GM12872 (cell line): ENCODE data around the gene HDHD5.

Experiments used
- TF ChIP-seq, protein P1 (sequence below): IDR thresholded peaks from 3 replicates; pipeline ENCODE4 v1.5.1; 2011; ENCODE audit warnings: low read depth, mild to moderate bottlenecking, low read length, moderate library complexity; ENCODE audit not compliant: insufficient read depth

The HDHD5 gene

DNA sequence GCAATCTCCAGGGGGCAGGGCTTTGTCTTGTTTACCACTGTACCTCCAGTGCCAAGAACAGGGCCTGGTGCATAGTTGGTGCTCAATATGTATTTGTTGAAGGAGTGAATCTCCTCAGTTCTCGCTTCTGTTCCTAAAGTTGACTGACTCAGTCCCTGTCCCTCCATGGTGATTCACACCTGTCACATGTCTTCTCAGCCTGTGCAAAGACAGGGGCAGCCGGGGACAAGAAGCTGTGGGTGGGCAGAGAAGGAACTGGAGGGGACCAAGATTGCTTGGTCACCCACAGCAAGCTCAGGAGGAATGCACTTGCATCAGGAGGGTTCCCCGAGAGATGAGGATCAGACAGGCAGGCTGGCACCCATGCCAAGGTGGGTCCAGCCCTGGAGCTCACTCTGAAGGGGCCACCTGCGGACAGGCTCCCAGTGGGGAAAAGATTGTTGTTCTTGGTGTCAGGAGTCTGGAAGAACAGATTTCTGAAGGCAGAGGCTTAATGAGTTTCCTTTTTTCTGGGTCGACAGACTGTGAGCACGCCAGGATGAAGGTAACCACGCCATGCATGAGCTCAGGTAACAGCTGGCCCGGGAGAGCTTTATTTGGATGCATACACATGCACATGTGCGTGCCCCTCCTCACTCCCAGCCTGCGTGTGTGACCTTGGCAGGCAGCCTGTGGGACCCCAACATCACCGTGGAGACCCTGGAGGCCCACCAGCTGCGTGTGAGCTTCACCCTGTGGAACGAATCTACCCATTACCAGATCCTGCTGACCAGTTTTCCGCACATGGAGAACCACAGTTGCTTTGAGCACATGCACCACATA lies 57.4 kb downstream of the HDHD5 start:
- TF ChIP-seq, protein P1, sequence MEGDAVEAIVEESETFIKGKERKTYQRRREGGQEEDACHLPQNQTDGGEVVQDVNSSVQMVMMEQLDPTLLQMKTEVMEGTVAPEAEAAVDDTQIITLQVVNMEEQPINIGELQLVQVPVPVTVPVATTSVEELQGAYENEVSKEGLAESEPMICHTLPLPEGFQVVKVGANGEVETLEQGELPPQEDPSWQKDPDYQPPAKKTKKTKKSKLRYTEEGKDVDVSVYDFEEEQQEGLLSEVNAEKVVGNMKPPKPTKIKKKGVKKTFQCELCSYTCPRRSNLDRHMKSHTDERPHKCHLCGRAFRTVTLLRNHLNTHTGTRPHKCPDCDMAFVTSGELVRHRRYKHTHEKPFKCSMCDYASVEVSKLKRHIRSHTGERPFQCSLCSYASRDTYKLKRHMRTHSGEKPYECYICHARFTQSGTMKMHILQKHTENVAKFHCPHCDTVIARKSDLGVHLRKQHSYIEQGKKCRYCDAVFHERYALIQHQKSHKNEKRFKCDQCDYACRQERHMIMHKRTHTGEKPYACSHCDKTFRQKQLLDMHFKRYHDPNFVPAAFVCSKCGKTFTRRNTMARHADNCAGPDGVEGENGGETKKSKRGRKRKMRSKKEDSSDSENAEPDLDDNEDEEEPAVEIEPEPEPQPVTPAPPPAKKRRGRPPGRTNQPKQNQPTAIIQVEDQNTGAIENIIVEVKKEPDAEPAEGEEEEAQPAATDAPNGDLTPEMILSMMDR: no peak

DNA sequence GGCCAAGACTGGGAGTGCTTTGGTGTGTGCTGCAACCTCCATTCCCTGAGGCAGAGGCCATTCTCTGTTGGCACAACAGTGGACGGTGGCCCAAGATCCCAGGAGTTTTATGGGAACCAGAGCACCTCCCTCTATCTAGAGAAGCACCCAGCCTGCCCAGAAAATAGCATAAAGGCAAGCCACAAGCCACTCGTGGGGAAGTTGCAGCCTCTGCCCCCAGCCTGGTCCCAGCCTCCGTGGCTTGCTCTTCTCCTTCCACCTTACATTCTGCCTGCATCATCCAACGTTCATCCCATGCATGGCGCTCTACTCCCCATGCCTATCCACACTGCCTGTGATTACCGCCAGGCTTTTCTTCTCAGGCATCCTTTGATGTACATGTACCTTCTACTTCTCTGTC lies 58.5 kb downstream of the HDHD5 start:
- TF ChIP-seq, protein P1: no peak

DNA sequence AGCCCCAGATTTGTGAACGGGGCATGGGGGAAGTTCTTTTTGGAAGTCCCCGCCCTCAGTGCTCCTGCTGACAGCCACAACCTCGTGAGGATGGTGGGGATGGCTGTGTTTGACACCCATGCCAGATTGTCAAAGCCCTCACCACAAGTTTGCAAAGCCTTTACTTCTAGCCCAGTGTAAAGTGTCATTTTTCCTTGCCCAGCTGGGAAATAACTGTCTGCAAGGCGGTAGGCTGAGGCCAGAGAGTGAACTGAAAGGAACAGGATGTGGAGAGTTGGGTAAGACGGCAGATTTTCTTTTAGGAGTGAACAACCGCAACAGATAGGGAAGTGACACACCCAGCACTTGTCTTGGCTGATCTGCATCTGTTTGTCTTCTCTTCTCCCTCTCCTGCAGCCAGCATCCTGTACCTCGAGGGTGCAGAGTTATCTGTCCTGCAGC lies 60.7 kb downstream of the HDHD5 start:
- TF ChIP-seq, protein P1: no peak

DNA sequence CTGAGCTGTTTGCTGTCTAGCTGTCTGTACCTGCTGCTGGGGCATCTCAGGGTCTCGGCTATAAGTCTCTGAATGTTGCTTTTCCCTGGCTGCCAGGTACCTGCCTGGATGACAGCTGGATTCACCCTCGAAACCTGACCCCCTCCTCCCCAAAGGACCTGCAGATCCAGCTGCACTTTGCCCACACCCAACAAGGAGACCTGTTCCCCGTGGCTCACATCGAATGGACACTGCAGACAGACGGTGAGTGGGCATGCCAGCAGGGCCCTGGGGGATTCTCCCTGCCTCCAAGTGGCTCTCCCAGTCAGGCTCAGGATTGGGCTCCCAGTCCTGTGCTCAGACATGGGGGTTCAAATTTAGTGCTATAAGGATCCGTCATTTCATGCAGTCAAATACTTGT lies 61.4 kb downstream of the HDHD5 start:
- TF ChIP-seq, protein P1: no peak

DNA sequence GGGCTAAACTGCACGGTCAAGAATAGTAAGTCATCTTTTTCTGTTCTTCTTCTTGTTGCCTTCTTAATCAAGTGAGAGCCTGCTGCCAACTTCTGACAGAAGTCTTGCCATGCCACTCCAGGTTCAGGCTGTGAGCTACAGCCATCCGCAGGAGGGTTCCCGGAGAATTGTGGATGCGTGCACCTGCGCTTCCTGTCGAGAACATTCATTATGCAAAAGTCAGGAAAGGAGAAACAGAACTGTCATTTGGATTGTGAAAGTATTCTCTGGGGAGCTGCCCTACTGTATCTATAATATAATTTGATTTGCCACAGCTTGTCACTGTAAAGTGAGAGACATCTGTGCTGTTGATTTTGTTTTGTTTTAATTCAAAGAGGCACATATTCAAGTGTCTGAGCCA lies 62.0 kb downstream of the HDHD5 start:
- TF ChIP-seq, protein P1: no peak

DNA sequence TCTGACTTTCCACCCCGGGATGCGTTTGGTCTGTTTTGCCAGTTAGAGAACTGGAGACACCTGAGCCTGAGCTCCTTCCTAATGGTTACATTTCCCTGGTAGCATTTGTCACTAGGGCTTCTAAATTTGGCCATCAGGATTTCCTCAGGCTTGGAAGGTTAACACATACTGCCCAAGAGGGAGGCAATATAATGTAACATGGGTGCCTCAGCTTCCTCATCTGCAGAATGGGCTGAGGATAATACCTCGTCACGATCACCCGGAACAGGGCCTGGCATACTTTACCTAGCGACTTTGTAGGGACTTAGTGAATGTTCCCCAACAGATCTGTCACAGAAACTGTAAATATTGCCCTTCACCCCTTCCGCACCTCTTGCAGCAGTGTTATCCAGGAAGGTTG lies 63.0 kb downstream of the HDHD5 start:
- TF ChIP-seq, protein P1: no peak

DNA sequence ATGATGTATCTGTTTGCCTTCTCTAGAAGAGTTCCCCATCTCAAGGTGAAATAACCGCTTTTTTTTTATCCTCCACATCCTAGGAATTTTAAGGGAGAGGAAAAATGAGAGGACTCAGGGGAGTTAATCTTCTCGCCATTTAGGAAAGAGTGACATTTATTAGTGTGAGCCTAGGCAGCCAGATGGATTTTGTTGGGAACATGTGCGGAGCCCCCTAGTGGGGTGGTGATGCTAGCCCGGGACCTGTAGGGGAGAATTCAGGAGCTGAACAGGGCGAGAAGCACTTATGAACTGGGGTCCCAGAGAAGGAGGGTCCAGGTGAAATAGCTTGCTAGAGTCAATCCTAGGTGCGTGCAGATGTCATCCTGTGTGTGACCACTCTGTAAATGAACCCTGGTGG lies 63.5 kb downstream of the HDHD5 start:
- TF ChIP-seq, protein P1: peak; percentile 31; the same call in 1 of the 3 replicates
